NCI-H2029 (cell line): Measurements from ENCODE around the gene SLC33A1.
A peak's percentile ranks its signal among the peaks of the same experiment; 100 is the strongest.
"Not testable (repeated sequence)": the region's sequence is repeated elsewhere in the genome, so short reads cannot be mapped to it uniquely, and the experiment has no call there.

Experiments
- DNase-seq: peaks from one replicate; lab custom pipeline; 2025; lab: John Stamatoyannopoulos, UW

SLC33A1 gene

DNA sequence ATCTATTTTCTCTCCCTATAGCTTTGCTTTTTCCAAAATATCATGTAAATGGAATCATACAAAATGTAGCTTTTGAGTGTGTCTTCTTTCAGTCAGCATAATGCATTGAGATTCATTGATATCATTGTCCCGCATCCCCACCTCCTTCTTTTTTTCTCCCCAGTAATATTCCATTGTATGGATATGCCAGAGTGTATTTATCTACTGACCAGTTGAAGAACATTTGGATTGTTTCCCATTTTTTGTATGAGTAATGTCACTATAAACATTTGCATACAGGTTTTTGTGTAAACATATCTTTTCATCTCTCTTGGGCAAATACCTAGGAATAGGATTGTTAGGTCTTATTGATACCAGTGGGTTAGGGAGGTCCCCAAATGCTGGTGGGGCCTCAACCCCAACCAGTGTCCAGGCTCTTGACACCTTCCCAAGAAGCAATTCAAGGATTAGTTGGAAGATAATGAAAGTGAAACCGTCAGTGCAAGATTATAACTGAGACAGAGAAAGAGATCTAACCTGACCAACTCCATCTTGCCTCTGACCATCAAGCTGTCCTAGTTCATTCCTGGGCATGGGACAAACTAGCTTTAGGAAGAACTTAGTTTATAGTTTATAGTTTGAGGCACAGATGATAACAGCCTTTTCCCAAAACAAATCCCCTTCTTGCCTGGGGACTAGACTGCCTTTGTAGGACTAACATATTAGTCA is 7.4 kb upstream of the SLC33A1 start:
- DNase-seq: no peak

GRCh38 chr3:155860424-155860823 is 6.2 kb upstream of the SLC33A1 start:
- not testable (repeated sequence) for DNase-seq

DNA sequence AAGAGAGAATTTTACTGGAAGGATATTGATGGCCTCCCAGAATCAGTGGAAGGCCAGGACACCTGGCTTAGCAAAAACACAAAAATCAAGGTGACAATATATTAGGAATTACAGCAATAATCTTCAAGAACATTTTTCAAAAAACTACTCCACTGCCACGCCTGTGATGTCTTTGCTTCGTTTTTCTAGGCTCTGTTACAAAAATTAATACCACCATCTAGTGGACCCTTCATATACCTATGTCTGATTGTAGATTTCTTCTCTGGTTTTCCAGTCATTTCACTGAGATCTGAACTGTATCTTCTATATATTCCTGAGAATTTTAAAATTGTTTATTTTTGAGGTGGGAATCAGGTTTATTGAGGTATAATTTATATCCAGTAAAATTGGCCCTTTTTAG is 5.6 kb upstream of the SLC33A1 start:
- DNase-seq: no peak

GRCh38 chr3:155853214-155854140 is 750 bp downstream of the SLC33A1 start:
- no peak for DNase-seq

GRCh38 chr3:155852341-155852740 is 1.9 kb downstream of the SLC33A1 start:
- DNase-seq: no peak

- DNase-seq: not testable (repeated sequence)
Measured at GRCh38 chr3:155849404-155849803, 4.8 kb downstream of the SLC33A1 start.

GRCh38 chr3:155847993-155848392 is 6.2 kb downstream of the SLC33A1 start:
- DNase-seq: no peak

- DNase-seq: no peak
Measured at GRCh38 chr3:155846119-155846518, 8.1 kb downstream of the SLC33A1 start.

GRCh38 chr3:155843569-155843968 is 10.7 kb downstream of the SLC33A1 start:
- DNase-seq: no peak

DNA sequence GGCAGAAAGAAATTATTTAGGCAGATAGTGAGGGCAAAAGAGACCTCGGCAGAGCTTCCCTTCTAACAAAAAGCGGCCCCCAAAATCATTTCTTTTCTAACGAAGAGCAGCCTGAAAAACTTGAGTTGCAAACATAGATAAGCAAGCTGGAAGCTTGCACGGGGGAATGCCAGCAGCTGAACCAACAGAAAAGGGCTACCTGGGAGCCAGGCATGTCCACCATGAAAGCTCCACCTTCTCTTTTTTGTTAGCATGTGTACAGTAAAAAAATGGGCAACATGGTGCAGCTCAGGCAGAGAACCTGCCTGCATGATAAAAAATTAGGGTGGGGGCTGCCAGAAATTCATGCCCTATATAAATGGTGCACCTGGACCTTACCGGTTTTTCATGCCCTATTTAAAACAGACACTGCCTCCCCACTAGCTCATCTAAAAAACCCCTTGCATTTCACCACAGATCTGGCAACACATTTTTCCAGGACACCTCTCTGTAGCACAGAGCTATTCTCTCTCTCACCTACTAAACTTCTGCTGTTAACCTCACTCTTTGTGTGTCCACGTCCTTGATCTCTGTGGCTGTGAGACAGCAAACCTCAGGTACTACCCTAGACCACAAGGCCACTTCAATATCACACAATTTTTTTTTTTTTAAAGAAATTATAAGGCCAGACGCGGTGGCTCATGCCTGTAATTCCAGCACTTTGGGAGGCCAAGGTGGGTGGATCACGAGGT is 18.7 kb downstream of the SLC33A1 start:
- DNase-seq: no peak

DNA sequence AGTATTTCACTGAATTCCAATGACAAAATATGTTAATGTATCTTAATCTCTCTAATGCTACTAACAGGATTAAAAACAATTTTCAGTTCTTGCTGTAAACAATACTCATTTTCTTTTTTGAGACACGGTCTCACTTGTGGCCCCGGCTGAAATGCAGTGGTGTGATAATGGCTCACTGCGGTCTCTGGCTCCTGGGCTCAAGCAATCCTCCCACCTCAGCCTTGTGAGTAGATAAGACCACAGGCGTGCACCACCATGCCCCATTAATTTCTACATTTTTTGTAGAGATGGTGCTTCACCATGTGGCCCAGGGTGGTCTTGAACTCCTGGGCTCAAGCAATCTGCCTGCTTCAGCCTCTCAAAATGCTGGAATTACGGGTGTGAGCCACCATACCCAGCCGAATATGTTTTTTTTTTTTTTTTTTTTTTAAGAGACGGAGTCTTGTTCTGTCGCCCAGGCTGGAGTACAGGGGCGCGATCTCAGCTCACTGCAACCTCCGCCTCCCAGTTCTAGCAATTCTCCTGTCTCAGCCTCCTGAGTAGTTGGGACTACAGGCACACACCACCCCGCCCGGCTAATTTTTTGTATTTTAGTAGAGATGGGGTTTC is 25.6 kb downstream of the SLC33A1 start:
- not testable (repeated sequence) for DNase-seq

GRCh38 chr3:155815030-155815545 is 39.1 kb downstream of the SLC33A1 start:
- no peak for DNase-seq

- DNase-seq: not testable (repeated sequence)
Measured at GRCh38 chr3:155813224-155813623, 41.0 kb downstream of the SLC33A1 start.

GRCh38 chr3:155809181-155809580 is 45.0 kb downstream of the SLC33A1 start:
- DNase-seq: no peak

- DNase-seq: no peak
Measured at GRCh38 chr3:155807823-155808222, 46.4 kb downstream of the SLC33A1 start.

GRCh38 chr3:155805802-155806618 is 48.2 kb downstream of the SLC33A1 start, which contains the start of gene C3orf33:
C3orf33 (minus strand) TSS chr3:155806278; CDS start chr3:155806252, 26 bp downstream.
- DNase-seq: peak; percentile 60

- DNase-seq: peak; percentile 9
Measured at GRCh38 chr3:155805204-155805801, 48.9 kb downstream of the SLC33A1 start.

- no peak for DNase-seq
Measured at GRCh38 chr3:155804323-155804722, 49.9 kb downstream of the SLC33A1 start.

- DNase-seq: no peak
Measured at GRCh38 chr3:155792532-155792931, 61.7 kb downstream of the SLC33A1 start.

- DNase-seq: no peak
Measured at GRCh38 chr3:155791190-155791589, 63.0 kb downstream of the SLC33A1 start.
